GM21723 (cell line): ENCODE measurements around the gene PSAT1.
A peak's percentile ranks its signal among the peaks of the same experiment; 100 is the strongest.

Experiments
- ATAC-seq: cut with Tn5 transposase; IDR thresholded peaks from one replicate; pipeline ENCODE4 v1.9.1; 2021; ENCODE audit warnings: mild to moderate bottlenecking, moderate library complexity; ENCODE audit not compliant: unreplicated experiment

Gene PSAT1

DNA sequence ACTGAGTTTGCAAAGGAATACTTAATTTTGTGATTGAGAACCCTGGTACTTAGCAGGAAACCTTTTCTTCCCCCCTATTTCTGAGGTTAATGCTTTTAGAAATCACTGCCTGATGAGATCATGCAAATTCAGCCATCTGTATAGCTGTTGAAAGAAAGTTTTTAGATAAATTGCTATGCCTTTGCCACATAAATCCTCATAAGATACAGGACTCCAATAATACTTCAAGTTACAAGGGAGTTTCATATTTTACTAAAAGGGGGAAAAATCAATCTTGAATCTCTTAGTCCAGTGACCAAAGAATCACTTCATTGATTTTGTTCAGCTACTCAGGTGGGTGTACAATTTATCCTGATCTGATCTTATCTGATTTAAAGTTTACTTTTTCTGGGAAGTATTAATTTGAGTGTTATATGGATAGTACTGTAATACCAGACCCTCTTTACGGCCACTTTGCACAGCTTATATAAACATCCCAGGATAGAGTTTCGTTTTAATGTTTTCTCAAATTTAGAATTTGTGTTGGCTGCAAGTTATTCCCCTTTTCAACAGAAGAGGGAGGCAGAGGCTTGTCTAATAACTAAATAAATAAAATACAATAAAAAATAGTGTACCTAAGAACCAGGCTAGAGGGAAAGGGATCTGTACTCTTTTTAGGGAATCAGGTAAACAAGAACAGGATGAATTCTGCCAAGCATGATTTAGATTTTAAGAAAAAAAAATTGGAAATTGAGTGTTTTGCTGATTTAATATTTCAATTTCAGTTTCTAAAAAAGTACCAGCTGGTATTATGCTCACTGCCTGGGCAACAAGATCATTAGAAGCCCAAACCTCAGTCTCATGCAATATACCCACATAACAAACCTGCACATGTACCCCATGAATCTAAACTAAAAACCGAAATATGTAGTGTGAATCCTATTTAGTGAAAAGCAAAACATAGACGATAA, 69.1 kb downstream of the PSAT1 start:
- ATAC-seq, result no peak

DNA sequence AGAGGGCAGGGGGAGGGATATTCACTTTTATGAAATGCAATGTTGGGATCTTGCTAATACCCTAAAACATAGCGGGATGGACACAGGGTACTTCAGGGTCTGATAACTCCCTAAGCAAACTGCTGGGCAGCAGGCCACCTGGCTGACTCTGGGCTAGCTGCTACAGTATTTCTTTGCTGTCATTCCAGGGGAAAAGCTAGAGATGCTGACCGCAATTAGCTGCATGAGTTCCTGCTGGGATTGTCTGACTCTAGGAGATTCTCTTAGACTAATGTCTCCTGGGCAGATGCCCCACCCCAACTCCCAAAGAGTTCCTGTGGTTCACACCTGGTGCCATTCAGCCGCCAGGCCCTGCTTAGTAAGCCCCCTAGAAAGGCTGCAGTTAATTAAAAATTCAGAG, 69.9 kb downstream of the PSAT1 start:
- ATAC-seq, result no peak

DNA sequence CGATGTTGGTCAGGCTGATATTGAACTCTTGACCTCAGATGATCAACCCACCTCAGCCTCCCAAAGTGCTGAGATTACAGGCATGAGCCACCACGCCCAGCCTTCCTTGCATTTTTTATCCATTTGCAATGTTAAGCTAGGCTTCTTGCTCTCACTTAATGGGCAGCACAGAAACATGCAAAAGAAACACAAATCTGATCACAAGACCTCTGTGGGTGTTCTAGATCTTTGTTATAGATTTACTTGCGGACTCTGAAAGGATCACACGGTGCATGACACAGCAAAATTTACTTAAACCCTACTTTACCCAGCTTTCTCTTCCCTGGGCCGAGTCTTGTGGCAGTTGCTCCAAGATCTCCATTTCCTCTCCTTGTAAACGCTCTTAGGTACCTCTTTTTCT, 71.3 kb downstream of the PSAT1 start:
- no peak for ATAC-seq

DNA sequence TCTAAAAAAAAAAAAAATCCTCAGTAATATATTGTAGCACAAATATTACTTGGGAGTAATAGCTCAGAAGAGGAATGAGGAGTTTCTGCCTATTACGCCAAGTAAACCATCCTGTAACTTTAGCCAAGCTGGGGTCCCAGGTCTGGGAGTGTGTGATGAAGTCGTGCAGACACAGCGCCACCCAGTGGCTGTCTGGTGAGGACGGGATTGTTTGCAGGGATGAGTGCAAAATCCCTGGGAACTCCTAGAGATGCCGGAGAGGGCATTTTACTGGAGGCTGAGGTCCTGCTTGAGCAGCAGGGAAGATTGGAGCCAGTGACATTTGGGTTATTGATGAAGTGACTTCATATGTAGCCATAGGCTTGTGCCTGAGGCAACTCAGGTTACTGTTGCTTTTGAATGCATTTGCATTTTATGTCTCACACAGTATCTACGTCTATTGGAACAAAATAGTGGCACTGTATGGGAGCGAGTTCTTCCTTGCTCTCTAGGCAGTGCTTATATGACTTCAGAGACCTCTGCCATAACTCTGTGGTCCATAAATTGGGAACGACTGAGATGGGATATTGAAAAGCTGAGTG, 72.8 kb downstream of the PSAT1 start:
- peak; percentile 72 for ATAC-seq

DNA sequence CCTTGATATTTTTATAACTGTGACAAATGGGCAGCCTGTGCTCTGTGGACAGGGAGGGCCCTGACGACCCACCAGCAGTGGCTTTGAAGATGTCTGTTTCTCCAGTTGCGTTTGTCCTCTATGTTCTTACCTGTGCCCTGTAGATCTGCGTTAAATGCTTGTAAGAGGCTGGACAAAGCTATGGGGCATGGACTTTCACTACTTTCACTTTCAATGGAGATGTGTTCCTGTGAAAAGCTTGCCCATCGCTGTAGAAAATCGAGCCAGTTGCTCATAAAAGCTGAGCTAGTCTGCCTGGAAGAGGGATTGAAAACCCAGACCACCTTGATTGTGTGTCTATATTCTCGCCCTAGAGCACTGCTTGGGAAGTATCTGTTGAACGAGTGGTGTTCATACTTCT, 74.1 kb downstream of the PSAT1 start:
- no peak for ATAC-seq

DNA sequence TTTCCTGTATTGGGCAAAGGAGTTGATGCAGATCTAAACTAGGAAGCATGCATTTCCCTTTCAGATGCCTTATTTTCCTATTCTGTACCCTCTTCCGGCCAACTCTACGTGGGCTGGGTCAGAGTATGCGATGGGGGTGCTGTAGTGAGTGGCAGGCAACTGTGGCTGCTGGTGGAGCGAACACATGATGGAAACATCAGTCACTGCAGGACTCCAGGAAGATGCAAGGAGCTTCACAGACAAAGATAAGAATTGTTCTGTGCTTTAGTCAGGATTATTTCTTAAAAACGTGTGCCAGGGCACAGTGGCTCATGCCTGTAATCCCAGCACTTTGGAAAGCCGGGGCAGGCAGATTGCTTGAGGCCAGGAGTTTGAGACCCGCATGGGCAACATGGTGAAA, 75.1 kb downstream of the PSAT1 start:
- ATAC-seq, result no peak
